GM12878 (cell line): ENCODE measurements around the gene KIF5C.

ENCODE experiments used
- ATF2 ChIP-seq: IDR thresholded peaks from 2 replicates; pipeline ENCODE4 v1.6.1; 2012; ENCODE audit warnings: low read length, inconsistent platforms
- DPF2 ChIP-seq: fragments of 450-650 bp; IDR thresholded peaks from 2 replicates; pipeline ENCODE4 v1.6.1; 2017; ENCODE audit warnings: mild to moderate bottlenecking
- HCFC1 ChIP-seq: fragments of 150-350 bp; IDR thresholded peaks from 2 replicates; pipeline ENCODE4 v1.6.1; 2014; ENCODE audit warnings: low read length
- HDGF ChIP-seq: fragments of 450-650 bp; IDR thresholded peaks from 2 replicates; pipeline ENCODE4 v1.6.1; 2016; ENCODE audit warnings: antibody characterized with exemption
- MXI1 ChIP-seq: fragments of 150-350 bp; IDR thresholded peaks from 2 replicates; pipeline ENCODE4 v1.6.1; 2011; ENCODE audit warnings: low read depth, mild to moderate bottlenecking, inconsistent platforms, low read length, improper control_type of control experiment
- NFIC ChIP-seq: IDR thresholded peaks from 2 replicates; pipeline ENCODE4 v1.6.1; 2012; ENCODE audit warnings: low read depth, mild to moderate bottlenecking, inconsistent platforms, low read length, moderate library complexity
- NFYB ChIP-seq: IDR thresholded peaks from 2 replicates; pipeline ENCODE4 v1.6.1; 2011; ENCODE audit warnings: low read depth, mild to moderate bottlenecking, low read length, improper control_type of control experiment, moderate library complexity; ENCODE audit not compliant: insufficient read depth
- NR2C1 ChIP-seq: fragments of 450-650 bp; IDR thresholded peaks from 2 replicates; pipeline ENCODE4 v1.6.1; 2017; ENCODE audit warnings: antibody characterized with exemption, mild to moderate bottlenecking, moderate library complexity
- POLR2AphosphoS5 ChIP-seq: IDR thresholded peaks from 2 replicates; pipeline ENCODE4 v1.6.1; 2011; ENCODE audit warnings: mild to moderate bottlenecking, low read length, inconsistent platforms
- RFX5 ChIP-seq: IDR thresholded peaks from 2 replicates; pipeline ENCODE4 v1.6.1; 2011; ENCODE audit warnings: low read depth, low read length, improper control_type of control experiment
- TBL1XR1 ChIP-seq: IDR thresholded peaks from 2 replicates; pipeline ENCODE4 v1.6.1; 2012; ENCODE audit warnings: low read depth, low read length, improper control_type of control experiment
- ZZZ3 ChIP-seq: IDR thresholded peaks from 2 replicates; pipeline ENCODE4 v1.6.1; 2011; ENCODE audit warnings: low read depth; ENCODE audit not compliant: control insufficient read depth, insufficient read length

GRCh38 chr2:148876202-148876594, 1.2 kb downstream of the KIF5C start:
- TF ChIP-seq TBL1XR1: no peak
- no peak for TF ChIP-seq RFX5
- TF ChIP-seq HDGF: no peak
- TF ChIP-seq NFYB: no peak
- no peak for TF ChIP-seq MXI1
- TF ChIP-seq NR2C1: no peak
- TF ChIP-seq HCFC1: no peak
- no peak for TF ChIP-seq POLR2AphosphoS5
- TF ChIP-seq NFIC: no peak
- no peak for TF ChIP-seq ZZZ3
- no peak for TF ChIP-seq DPF2
- no peak for TF ChIP-seq ATF2
